Colon (tissue), 2 donors: ENCODE measurements around the gene CYB5R3.
"Not testable (repeated sequence)": the region's sequence is repeated elsewhere in the genome, so short reads cannot be mapped to it uniquely, and the experiment has no call there.

Source experiments
- FAIRE-seq: peaks from 2 replicates; lab custom pipeline; 2012; peaks lifted over from hg19 to GRCh38; lab: Jason Lieb, UNC
- donor health status: control.
- donor health status: control.

The CYB5R3 gene

GRCh38 chr22:42596863-42597530 is 52.2 kb downstream of the CYB5R3 start:
- no peak for FAIRE-seq

- no peak for FAIRE-seq
Observed at GRCh38 chr22:42596336-42596735, 52.9 kb downstream of the CYB5R3 start.

- no peak for FAIRE-seq
Observed at GRCh38 chr22:42595434-42595833, 53.8 kb downstream of the CYB5R3 start.

- FAIRE-seq: no peak
Observed at GRCh38 chr22:42591987-42592386, 57.2 kb downstream of the CYB5R3 start.

- FAIRE-seq: no peak
Observed at GRCh38 chr22:42587588-42588175, 61.5 kb downstream of the CYB5R3 start.

GRCh38 chr22:42586381-42586780 is 62.8 kb downstream of the CYB5R3 start:
- FAIRE-seq: no peak

GRCh38 chr22:42585096-42585495 is 64.1 kb downstream of the CYB5R3 start:
- no peak for FAIRE-seq

GRCh38 chr22:42584364-42584940 is 64.7 kb downstream of the CYB5R3 start:
- FAIRE-seq: no peak

GRCh38 chr22:42582987-42583386 is 66.2 kb downstream of the CYB5R3 start:
- no peak for FAIRE-seq

GRCh38 chr22:42581762-42582716 is 67.2 kb downstream of the CYB5R3 start:
- no peak for FAIRE-seq

GRCh38 chr22:42581194-42581761 is 67.9 kb downstream of the CYB5R3 start:
- not testable (repeated sequence) for FAIRE-seq

- not testable (repeated sequence) for FAIRE-seq
Observed at GRCh38 chr22:42580040-42580439, 69.2 kb downstream of the CYB5R3 start.

- no peak for FAIRE-seq
Observed at GRCh38 chr22:42577623-42578240, 71.5 kb downstream of the CYB5R3 start.

- FAIRE-seq: not testable (repeated sequence)
Observed at GRCh38 chr22:42577141-42577540, 72.1 kb downstream of the CYB5R3 start.

- FAIRE-seq: not testable (repeated sequence)
Observed at GRCh38 chr22:42575996-42576574, 73.1 kb downstream of the CYB5R3 start.

- not testable (repeated sequence) for FAIRE-seq
Observed at GRCh38 chr22:42574468-42574867, 74.7 kb downstream of the CYB5R3 start.

- not testable (repeated sequence) for FAIRE-seq
Observed at GRCh38 chr22:42574046-42574445, 75.1 kb downstream of the CYB5R3 start.

- not testable (repeated sequence) for FAIRE-seq
Observed at GRCh38 chr22:42571068-42571467, 78.1 kb downstream of the CYB5R3 start.

- FAIRE-seq: not testable (repeated sequence)
Observed at GRCh38 chr22:42570580-42570979, 78.6 kb downstream of the CYB5R3 start.

- not testable (repeated sequence) for FAIRE-seq
Observed at GRCh38 chr22:42567950-42568349, 81.2 kb downstream of the CYB5R3 start.
